Hematopoietic multipotent progenitor cell (in vitro differentiated cells): Measurements from ENCODE around the gene TAS2R9. TPM values are rescaled to one million over a fixed set of nuclear protein-coding genes. Genes with fewer than 3 reads are reported as not detected.
A peak's percentile ranks its signal among the peaks of the same experiment; 100 is the strongest.
"Not testable (repeated sequence)": the region's sequence is repeated elsewhere in the genome, so short reads cannot be mapped to it uniquely, and the experiment has no call there.

Experiments used
- DNase-seq, 3 donors: peaks; one replicate each; pipeline ENCODE4 v3.0.0-alpha.2; 2011 to 2015; ENCODE audit warnings: low read depth in 2 of 3, low spot score in 2 of 3
- total RNA-seq: library from RNA; depleted of rRNA; stranded (reverse); fragments of >200 nt; gene quantifications from one replicate; pipeline ENCODE4 v1.2.3, GENCODE V29; 2012

The TAS2R9 gene
- under 0.01 TPM for total RNA-seq

- DNase-seq: no peak
Measured at GRCh38 chr12:10810068-10810467, at the start of gene TAS2R9. TAS2R9 (minus strand) TSS chr12:10810168; CDS start chr12:10810075, 93 bp downstream.

- DNase-seq: no peak
Measured at GRCh38 chr12:10855807-10856206, 45.8 kb upstream of the TAS2R9 start.

GRCh38 chr12:10853776-10854175, 43.8 kb upstream of the TAS2R9 start:
- DNase-seq: no peak

GRCh38 chr12:10851243-10851858, 41.4 kb upstream of the TAS2R9 start:
- no peak for DNase-seq

- DNase-seq: peak in 2 of 3 donors; percentile 10 to 74
Measured at GRCh38 chr12:10849425-10849878, 39.5 kb upstream of the TAS2R9 start, which contains the start of gene PRR4. PRR4 (minus strand) TSS chr12:10849475; CDS start chr12:10849437, 38 bp downstream.

GRCh38 chr12:10847744-10848143, 37.8 kb upstream of the TAS2R9 start:
- DNase-seq: no peak

- no peak for DNase-seq
Measured at GRCh38 chr12:10842862-10843261, 32.9 kb upstream of the TAS2R9 start.

- DNase-seq: no peak
Measured at GRCh38 chr12:10838461-10838860, 28.5 kb upstream of the TAS2R9 start.

- no peak for DNase-seq
Measured at GRCh38 chr12:10829994-10830393, 20.0 kb upstream of the TAS2R9 start.

GRCh38 chr12:10826258-10826657, 16.3 kb upstream of the TAS2R9 start, which contains the start of gene TAS2R10:
TAS2R10 (minus strand) TSS chr12:10826358; CDS start chr12:10826269, 89 bp downstream.
- no peak for DNase-seq

GRCh38 chr12:10824957-10825356, 15.0 kb upstream of the TAS2R9 start:
- no peak for DNase-seq

- DNase-seq: no peak
Measured at GRCh38 chr12:10811883-10812536, 2.0 kb upstream of the TAS2R9 start.

GRCh38 chr12:10807186-10807585, 2.8 kb downstream of the TAS2R9 start, which contains the start of gene TAS2R8:
TAS2R8 (minus strand) TSS chr12:10807286; CDS start chr12:10806980, 306 bp downstream.
- DNase-seq: no peak

GRCh38 chr12:10802587-10802986, 7.4 kb downstream of the TAS2R9 start, which contains the start of gene TAS2R7:
TAS2R7 (minus strand) TSS chr12:10802627; CDS start chr12:10802570, 57 bp downstream.
- no peak for DNase-seq

- DNase-seq: no peak
Measured at GRCh38 chr12:10801741-10802140, 8.2 kb downstream of the TAS2R9 start.

GRCh38 chr12:10794222-10794621, 15.7 kb downstream of the TAS2R9 start:
- DNase-seq: no peak

- DNase-seq: not testable (repeated sequence)
Measured at GRCh38 chr12:10791769-10792168, 18.2 kb downstream of the TAS2R9 start.

GRCh38 chr12:10783252-10783651, 26.7 kb downstream of the TAS2R9 start:
- no peak for DNase-seq

- no peak for DNase-seq
Measured at GRCh38 chr12:10779103-10779502, 30.9 kb downstream of the TAS2R9 start.

- peak; percentile 7 to 80 (median 48) for DNase-seq
Measured at GRCh38 chr12:10771132-10771733, 38.7 kb downstream of the TAS2R9 start.

GRCh38 chr12:10759657-10760056, 50.3 kb downstream of the TAS2R9 start:
- no peak for DNase-seq
